Endothelial cell of umbilical vein (primary cell): ENCODE results near the gene LAMA4. TPM values are rescaled to one million over a fixed set of nuclear protein-coding genes. Genes with fewer than 3 reads are reported as not detected.

ENCODE experiments used
- BruUV-seq: library from RNA; stranded (reverse); fragments of 400-500 nt; replicated peaks from 2 replicates; lab custom pipeline; 2021; lab: Mats Ljungman, UMichigan
- CTCF ChIA-PET: fragments of 300-600, 350-600 bp; sonication (Branson Sonifier 250); formaldehyde crosslinking; loops from one replicate; lab custom pipeline; 2021; ENCODE audit warnings: antibody characterized with exemption, inconsistent platforms; lab: Charles Lee
- POLR2A ChIA-PET: fragments of 300-600, 350-600 bp; sonication (Branson Sonifier 250); formaldehyde crosslinking; loops from one replicate; lab custom pipeline; 2021; ENCODE audit warnings: antibody characterized with exemption, inconsistent platforms; lab: Charles Lee
- DNase-seq: peaks from one replicate; pipeline ENCODE4 v3.0.0-alpha.2; 2011; ENCODE audit warnings: low read depth, low spot score
- FAIRE-seq: peaks from 2 replicates; lab custom pipeline; 2011; peaks lifted over from hg19 to GRCh38; lab: Jason Lieb, UNC
- H2AFZ ChIP-seq: 2 replicates; pipeline ENCODE4 v1.6.0; 2012; ENCODE audit warnings: low read depth, low read length, control low read depth, inconsistent platforms
- H3K27ac ChIP-seq: 2 replicates; pipeline ENCODE4 v1.5.1; 2011; ENCODE audit warnings: low read depth, mild to moderate bottlenecking, control low read depth, low read length, moderate library complexity; ENCODE audit not compliant: insufficient read depth
- H3K27me3 ChIP-seq, 2 experiments: 2 replicates each; pipeline versions ENCODE4 v1.6.0 to v1.6.1; 2011; ENCODE audit warnings: low read length in 2 of 2, mixed read lengths in 1 of 2; ENCODE audit not compliant: control insufficient read depth in 2 of 2, insufficient read depth in 2 of 2
- H3K36me3 ChIP-seq, 2 experiments: 2 replicates in 1 of 2; 3 replicates in 1 of 2; pipeline ENCODE4 v1.5.1; 2011; ENCODE audit warnings: low read length in 2 of 2, mild to moderate bottlenecking in 1 of 2, moderate library complexity in 1 of 2; ENCODE audit not compliant: control insufficient read depth in 2 of 2, insufficient read depth in 2 of 2; ENCODE audit errors: extremely low read depth in 1 of 2
- H3K4me1 ChIP-seq: 3 replicates; pipeline ENCODE4 v1.5.1; 2011; ENCODE audit warnings: mild to moderate bottlenecking, low read length; ENCODE audit not compliant: control insufficient read depth, insufficient read depth; ENCODE audit errors: extremely low read depth
- H3K4me2 ChIP-seq: 2 replicates; pipeline ENCODE4 v1.6.1; 2011; ENCODE audit warnings: low read length, control low read depth, mixed read lengths; ENCODE audit not compliant: insufficient read depth
- H3K4me3 ChIP-seq, 3 experiments: fragments of 200-600 bp in 1 of 3; sonication (generic), shearing (Covaris generic) in 1 of 3; replicated peaks in 1 of 3; 2 replicates each; pipeline ENCODE4 v1.5.1; 2011 to 2016; ENCODE audit warnings: control low read depth in 3 of 3, low read length in 3 of 3, mild to moderate bottlenecking in 2 of 3, inconsistent platforms in 1 of 3, low read depth in 1 of 3, moderate library complexity in 1 of 3; ENCODE audit not compliant: insufficient read depth in 1 of 3
- H3K79me2 ChIP-seq: 2 replicates; pipeline ENCODE4 v1.6.0; 2012; ENCODE audit warnings: low read length, inconsistent platforms; ENCODE audit not compliant: control insufficient read depth, insufficient read depth
- H3K9ac ChIP-seq: replicated peaks from 2 replicates; pipeline ENCODE3; 2011; ENCODE audit warnings: low read length, control low read depth; ENCODE audit not compliant: insufficient read depth; ENCODE audit errors: extremely low read depth
- H3K9me1 ChIP-seq: replicated peaks from 3 replicates; pipeline ENCODE4 v1.6.0; 2011; ENCODE audit warnings: mild to moderate bottlenecking, low read length; ENCODE audit not compliant: control insufficient read depth, insufficient read depth; ENCODE audit errors: extremely low read depth
- H3K9me3 ChIP-seq: replicated peaks from 2 replicates; pipeline ENCODE4 v1.5.1; 2012; ENCODE audit warnings: low read length, inconsistent platforms; ENCODE audit not compliant: control insufficient read depth, insufficient read depth
- H4K20me1 ChIP-seq: replicated peaks from 2 replicates; pipeline ENCODE3; 2011; ENCODE audit warnings: mild to moderate bottlenecking, low read length; ENCODE audit not compliant: control insufficient read depth, insufficient read depth; ENCODE audit errors: extremely low read depth
- CTCF ChIP-seq, 2 donors: IDR thresholded peaks; 1 replicate in 1 of 2; 2 replicates in 1 of 2; pipeline ENCODE4 v1.5.1; 2011; ENCODE audit warnings: low read length in 2 of 2, mild to moderate bottlenecking in 2 of 2, moderate library complexity in 2 of 2, control low read depth in 1 of 2, inconsistent platforms in 1 of 2, low read depth in 1 of 2; ENCODE audit not compliant: insufficient read depth in 1 of 2; ENCODE audit errors: extremely low read depth in 1 of 2
- EZH2 ChIP-seq: IDR thresholded peaks from 2 replicates; pipeline ENCODE4 v1.6.1; 2012; ENCODE audit warnings: borderline replicate concordance, low read depth, mild to moderate bottlenecking, moderate library complexity, low read length, inconsistent platforms; ENCODE audit not compliant: severe bottlenecking
- FOS ChIP-seq: IDR thresholded peaks from 2 replicates; pipeline ENCODE4 v1.6.1; 2011; ENCODE audit warnings: mild to moderate bottlenecking, low read length, moderate library complexity, borderline replicate concordance; ENCODE audit not compliant: insufficient read depth
- GATA2 ChIP-seq: IDR thresholded peaks from 2 replicates; pipeline ENCODE4 v1.7.0; 2011; ENCODE audit warnings: low read depth, mild to moderate bottlenecking, moderate library complexity, mixed read lengths, low read length; ENCODE audit not compliant: insufficient read length, insufficient read depth
- JUN ChIP-seq: IDR thresholded peaks from 2 replicates; pipeline ENCODE4 v1.6.1; 2011; ENCODE audit warnings: borderline replicate concordance, low read depth; ENCODE audit not compliant: insufficient read length, insufficient read depth
- MYC ChIP-seq: IDR thresholded peaks from one replicate; pipeline ENCODE4 v1.6.1; 2011; ENCODE audit warnings: mild to moderate bottlenecking, low read depth, low read length
- POLR2A ChIP-seq: IDR thresholded peaks from 2 replicates; pipeline ENCODE4 v1.6.1; 2012; ENCODE audit warnings: low read depth, mild to moderate bottlenecking, control low read depth, low read length
- POLR2AphosphoS5 ChIP-seq: IDR thresholded peaks from 2 replicates; pipeline ENCODE4 v1.6.1; 2012; ENCODE audit warnings: low read depth, mild to moderate bottlenecking, control low read depth, low read length, moderate library complexity; ENCODE audit not compliant: insufficient read depth
- dilution Hi-C: fragments of 300-500 bp; cut with MboI; formaldehyde crosslinking; loops from one replicate; pipeline ENCODE4 v1.15.0; 2019; ENCODE audit warnings: low sequenced_read_pairs; ENCODE audit not compliant: extremely low pct_ligation_motif_present
- intact Hi-C: fragments of 100-400 bp; cut with micrococcal nuclease; formaldehyde crosslinking; loops from one replicate; pipeline ENCODE4 v1.10.0; 2022
- polyA plus RNA-seq, 4 experiments: library from polyadenylated mRNA; depleted of rRNA in 3 of 4; stranded (reverse) in 3 of 4; unstranded in 1 of 4; fragments of >200 nt; gene quantifications; 2 replicates each; pipeline versions ENCODE4 v1.2.1 to v1.2.3, GENCODE V29; 2011 to 2012; ENCODE audit warnings: missing spikeins in 1 of 4
- total RNA-seq: library from RNA; stranded (reverse); gene quantifications from 2 replicates; pipeline ENCODE4 v1.2.3, GENCODE V29; 2021
- TF ChIP-seq, protein P1 (sequence below): IDR thresholded peaks from 2 replicates; pipeline ENCODE4 v1.6.1; 2011; ENCODE audit not compliant: insufficient read depth, insufficient read length

Gene LAMA4
- total and polyA plus RNA-seq, 2 donors (not counting 3 experiments of a cell fraction or from before 2014, with no cell fraction given), result 384 to 629 TPM

DNA sequence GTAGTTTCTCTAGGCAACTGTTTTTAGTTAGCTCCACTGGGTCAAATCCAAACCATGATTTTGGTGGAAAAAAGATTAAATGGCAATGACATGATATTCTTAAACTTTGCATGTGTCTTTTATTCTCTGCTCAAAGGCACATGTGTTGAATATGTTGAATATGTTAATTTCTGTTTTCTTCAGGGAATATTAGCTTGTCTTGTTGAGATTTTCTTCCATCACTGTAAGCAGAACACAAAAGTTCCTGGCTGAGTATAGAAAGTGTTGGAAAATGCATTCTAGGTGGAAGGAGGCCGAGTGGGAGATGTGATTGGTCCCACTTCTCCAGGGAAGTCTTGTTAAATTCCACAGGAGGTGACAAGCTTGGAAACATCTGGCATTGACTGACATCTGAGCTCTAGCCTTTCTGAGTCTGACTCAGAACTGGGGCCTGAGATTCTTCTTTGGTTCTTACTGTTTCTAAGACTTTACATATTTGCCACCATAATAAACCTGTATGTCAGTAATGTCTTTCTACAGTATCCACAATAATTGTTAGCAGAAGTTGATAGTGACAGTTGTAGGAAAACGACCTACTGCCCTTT, 81.1 kb downstream of the LAMA4 start:
- ChIA-PET POLR2A (no interaction called here), CTCF (interaction anchor here (0.9 to 1.5 kb wide), 4 partner anchors 10 to 163 kb away, joined by 3 to 4 read pairs (median 3); no protein-coding TSS in a partner anchor)
- DNase-seq (no peak), FAIRE-seq (no peak)
- no TSS peak for BruUV-seq
- dilution Hi-C loops (no loop called here), intact Hi-C loops (no loop called here)
- Histone ChIP-seq H3K9me3 (no peaks in the 10 kb centered on the region), H3K4me2 (no peak overlapping the region), H3K36me3 (peaks cover 62 to 65% of the 10 kb centered on the region in 2 experiments), H3K27me3 (no peaks in the 10 kb centered on the region), H3K9me1 (no peaks in the 10 kb centered on the region), H2AFZ (no peak overlapping the region), H3K27ac (no peak overlapping the region), H3K4me1 (no peaks in the 10 kb centered on the region), H3K9ac (no peak overlapping the region), H4K20me1 (no peaks in the 10 kb centered on the region), H3K4me3 (no peak overlapping the region), H3K79me2 (no peaks in the 10 kb centered on the region)
- no peak for TF ChIP-seq JUN
- TF ChIP-seq FOS, result no peak
- no peak for TF ChIP-seq MYC
- no peak for TF ChIP-seq CTCF (IDR thresholded peaks at IDR 0.05; ENCODE audit: extremely low read depth in 1 of 2, insufficient read depth in 1 of 2, low read depth in 1 of 2, low read length in 2 of 2)
- TF ChIP-seq POLR2A, result no peak
- no peak for TF ChIP-seq POLR2AphosphoS5
- no peak for TF ChIP-seq EZH2
- TF ChIP-seq GATA2, result no peak
- TF ChIP-seq, protein P1, sequence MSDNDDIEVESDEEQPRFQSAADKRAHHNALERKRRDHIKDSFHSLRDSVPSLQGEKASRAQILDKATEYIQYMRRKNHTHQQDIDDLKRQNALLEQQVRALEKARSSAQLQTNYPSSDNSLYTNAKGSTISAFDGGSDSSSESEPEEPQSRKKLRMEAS, result no peak
